Panc1 (cell line): Measurements from ENCODE around the gene IRF7. TPM values are rescaled to one million over a fixed set of nuclear protein-coding genes. Genes with fewer than 3 reads are reported as not detected.

ENCODE experiments used
- ATAC-seq: fragments of 200-7000 bp; cut with Tn5 transposase; 2 replicates; pipeline ENCODE4 v1.9.1; 2020; ENCODE audit warnings: mild to moderate bottlenecking, moderate library complexity
- BruUV-seq: library from RNA; stranded (reverse); fragments of 400-500 nt; replicated peaks from 2 replicates; lab custom pipeline; 2021; lab: Mats Ljungman, UMichigan
- CTCF ChIA-PET: fragments of 300-600 bp; sonication (Branson Sonifier 250); formaldehyde crosslinking; loops from one replicate; lab custom pipeline; 2022; ENCODE audit warnings: antibody characterized with exemption; lab: Charles Lee
- POLR2A ChIA-PET: fragments of 300-600 bp; sonication (Branson Sonifier 250); formaldehyde crosslinking; loops from one replicate; lab custom pipeline; 2022; ENCODE audit warnings: antibody characterized with exemption; lab: Charles Lee
- DNase-seq: peaks from one replicate; pipeline ENCODE4 v3.0.0-alpha.2; 2010; ENCODE audit warnings: low read depth, low spot score
- H3K27ac ChIP-seq: 2 replicates; pipeline ENCODE4 v1.5.1; 2011; ENCODE audit warnings: mild to moderate bottlenecking, low read length, inconsistent platforms
- H3K27me3 ChIP-seq: fragments of 200-500 bp; sonication (Bioruptor generic); 2 replicates; pipeline ENCODE4 v1.6.0; 2014; ENCODE audit warnings: low read length, inconsistent platforms; ENCODE audit not compliant: control insufficient read depth, insufficient read depth
- H3K36me3 ChIP-seq: fragments of 200-500 bp; sonication (Bioruptor generic); 2 replicates; pipeline ENCODE4 v1.5.1; 2014; ENCODE audit warnings: inconsistent platforms, mild to moderate bottlenecking, low read length, moderate library complexity; ENCODE audit not compliant: control insufficient read depth, insufficient read depth
- H3K4me1 ChIP-seq: 2 replicates; pipeline ENCODE4 v1.5.1; 2011; ENCODE audit warnings: inconsistent platforms, mild to moderate bottlenecking, low read length, moderate library complexity; ENCODE audit not compliant: control insufficient read depth, insufficient read depth
- H3K4me3 ChIP-seq, 2 experiments: 2 replicates each; pipeline ENCODE4 v1.5.1; 2011 to 2012; ENCODE audit warnings: low read depth in 2 of 2, low read length in 2 of 2, mild to moderate bottlenecking in 2 of 2, inconsistent platforms in 1 of 2, moderate library complexity in 1 of 2
- H3K9me3 ChIP-seq: fragments of 200-500 bp; sonication (Bioruptor generic); 2 replicates; pipeline ENCODE4 v1.5.1; 2014; ENCODE audit warnings: low read depth, mild to moderate bottlenecking, inconsistent platforms, low read length, moderate library complexity; ENCODE audit not compliant: control insufficient read depth, insufficient read depth
- CTCF ChIP-seq: fragments of 450-650 bp; IDR thresholded peaks from 2 replicates; pipeline ENCODE4 v1.5.1; 2017; ENCODE audit warnings: mild to moderate bottlenecking
- POLR2AphosphoS5 ChIP-seq: IDR thresholded peaks from 2 replicates; pipeline ENCODE4 v1.6.1; 2012; ENCODE audit warnings: mild to moderate bottlenecking, low read depth, low read length, moderate library complexity
- REST ChIP-seq, 2 experiments: IDR thresholded peaks; 2 replicates each; pipeline ENCODE4 v1.6.1; 2011 to 2012; ENCODE audit warnings: low read depth in 2 of 2, control low read depth in 1 of 2, low read length in 1 of 2, mild to moderate bottlenecking in 1 of 2, moderate library complexity in 1 of 2; ENCODE audit not compliant: insufficient read depth in 1 of 2
- SIN3A ChIP-seq: IDR thresholded peaks from 2 replicates; pipeline ENCODE4 v1.6.1; 2012; ENCODE audit warnings: low read depth, mild to moderate bottlenecking, low read length, moderate library complexity, borderline replicate concordance; ENCODE audit not compliant: insufficient read depth
- TCF7L2 ChIP-seq: IDR thresholded peaks from 2 replicates; pipeline ENCODE4 v1.6.1; 2011; ENCODE audit warnings: mild to moderate bottlenecking, low read depth, low read length, inconsistent platforms
- in situ Hi-C: cut with HindIII; loops from 2 replicates; pipeline ENCODE4 v1.10.0; 2016; ENCODE audit warnings: low sequenced_read_pairs, low pct_unique_long_range_greater_than_20kb
- intact Hi-C: fragments of 100-400 bp; cut with micrococcal nuclease; formaldehyde crosslinking; loops from one replicate; pipeline ENCODE4 v1.10.0; 2022; ENCODE audit not compliant: unreplicated experiment
- total RNA-seq: library from RNA; stranded (reverse); gene quantifications from one replicate; pipeline ENCODE4 v1.2.1, GENCODE V29; 2021; ENCODE audit not compliant: unreplicated experiment

Gene IRF7
- total RNA-seq, 1 experiment from 2014 or later: 23.9 TPM

DNA sequence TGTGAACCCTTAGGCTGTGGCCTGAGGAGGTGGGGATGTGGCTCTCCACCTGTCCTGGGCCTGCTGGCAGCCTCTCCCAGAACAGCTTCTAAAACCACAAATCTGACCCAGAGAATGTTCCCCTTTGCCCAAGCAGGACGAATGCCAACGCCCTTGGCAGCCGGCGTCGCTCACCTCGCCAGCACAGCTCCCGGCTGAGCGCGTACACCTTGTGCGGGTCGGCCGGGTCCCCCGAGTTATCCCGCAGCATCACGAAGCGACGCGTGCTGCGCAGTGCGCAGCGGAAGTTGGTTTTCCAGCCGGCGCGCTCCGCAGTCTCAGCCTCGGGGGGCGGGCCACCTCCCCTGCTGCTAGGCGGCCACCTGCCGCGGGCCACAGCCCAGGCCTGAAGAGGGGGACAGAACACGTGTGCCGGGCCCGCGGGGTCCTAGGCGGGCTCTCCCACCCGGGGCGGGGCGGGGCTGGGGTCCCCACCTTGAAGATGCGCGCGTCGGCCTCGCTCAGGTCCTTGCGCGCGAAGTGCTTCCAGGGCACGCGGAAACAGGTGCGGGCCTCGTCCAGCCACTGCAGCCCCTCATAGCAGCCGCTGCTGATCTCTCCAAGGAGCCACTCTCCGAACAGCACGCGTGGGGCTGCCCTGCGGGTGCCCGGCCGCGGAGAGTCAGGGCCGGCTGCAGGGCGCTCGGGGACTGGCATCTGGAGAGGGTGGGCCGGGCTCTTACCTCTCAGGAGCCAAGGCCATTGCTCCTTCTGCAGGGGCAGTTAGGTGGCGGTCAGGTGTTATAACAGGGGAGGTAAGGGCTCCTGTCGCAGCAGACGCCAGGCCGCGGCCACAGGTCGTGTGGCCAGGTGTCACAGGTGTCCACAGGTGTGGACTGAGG lies 887 bp downstream of the IRF7 start:
- CTCF ChIA-PET: no interaction called here
- intact Hi-C loops (no loop called here), in situ Hi-C loops (no loop called here)
- peak overlapping the region; percentile 80 for H3K27ac ChIP-seq
- DNase-seq (no peak), ATAC-seq (peak; percentile 6)
- peaks cover 17% of the 10 kb centered on the region for H3K36me3 ChIP-seq
- peak overlapping the region; percentile 63 to 64 for H3K4me3 ChIP-seq
- peaks cover 40% of the 10 kb centered on the region for H3K4me1 ChIP-seq
- TF ChIP-seq SIN3A (no peak), CTCF (no peak), TCF7L2 (no peak), POLR2AphosphoS5 (no peak; the same call in 1 of the 2 replicates), REST (IDR thresholded peaks at IDR 0.05; ENCODE audit: insufficient read depth in 1 of 2, low read depth in 2 of 2, low read length in 1 of 2) (no peak)
- POLR2A ChIA-PET: interaction anchor here (1.1 kb wide), 1 partner anchor 81 kb away, joined by 4 read pairs; the partner anchor contains the start of gene TMEM80
- no peaks in the 10 kb centered on the region for H3K27me3 ChIP-seq
- no peaks in the 10 kb centered on the region for H3K9me3 ChIP-seq
- no TSS peak for BruUV-seq

DNA sequence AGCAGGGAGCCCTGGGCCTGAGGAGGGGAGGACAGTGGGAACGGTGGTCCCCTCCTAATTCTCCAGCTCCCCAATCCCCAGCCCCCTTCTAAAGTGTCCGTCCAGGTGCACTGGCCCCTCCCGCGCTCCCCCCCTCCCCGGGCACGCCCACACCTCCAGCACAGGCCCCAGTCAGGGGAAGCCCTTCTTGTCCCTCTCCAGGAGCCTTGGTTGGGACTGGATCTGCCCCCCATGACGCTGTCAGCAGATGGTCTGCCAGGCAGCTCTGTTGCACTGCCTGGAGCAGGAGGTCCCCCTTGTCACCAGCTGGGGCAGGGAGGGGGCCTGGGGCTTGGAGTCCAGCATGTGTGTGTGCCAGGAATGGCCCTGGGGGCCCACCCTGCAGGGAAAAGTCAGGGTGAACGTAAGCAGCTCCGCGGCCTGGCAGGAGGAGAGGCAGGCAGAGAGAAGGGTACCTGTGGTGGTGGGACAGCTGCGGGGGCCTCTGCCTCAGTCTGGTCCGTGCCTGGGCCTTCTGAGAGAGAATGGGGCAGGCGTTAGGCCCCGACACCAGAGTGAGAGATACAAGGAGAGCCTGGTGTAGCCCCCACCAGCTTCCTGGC lies 1.6 kb downstream of the IRF7 start:
- POLR2A ChIA-PET: interaction anchor here (0.6 kb wide), 1 partner anchor 18 kb away, joined by 8 read pairs; no protein-coding TSS in a partner anchor
- Histone ChIP-seq H3K36me3 (peaks cover 17% of the 10 kb centered on the region), H3K27ac (peak overlapping the region; percentile 61; the same call in 1 of the 2 replicates), H3K4me3 (peak overlapping the region; percentile 63 to 64; a peak in 3 of 4 replicates), H3K9me3 (no peaks in the 10 kb centered on the region), H3K27me3 (no peaks in the 10 kb centered on the region), H3K4me1 (peaks cover 40% of the 10 kb centered on the region)
- TF ChIP-seq CTCF: no peak
- no peak for TF ChIP-seq POLR2AphosphoS5
- TF ChIP-seq SIN3A: 0 out of 2 replicates have a peak, but pooled peaks have one; percentile 7
- CTCF ChIA-PET: interaction anchor here (1.2 kb wide), 1 partner anchor 59 kb away, joined by 3 read pairs; no protein-coding TSS in a partner anchor
- intact Hi-C loops: no loop called here
- DNase-seq (no peak), ATAC-seq (0 out of 2 replicates have a peak, but pooled peaks have one; percentile 1)
- BruUV-seq: TSS peak; percentile 89
- in situ Hi-C loops: no loop called here
